T-helper 17 cell (primary cell): ENCODE measurements around the gene BCL2. TPM values are rescaled to one million over a fixed set of nuclear protein-coding genes. Genes with fewer than 3 reads are reported as not detected.

Experiments used
- ATAC-seq: fragments of 150-1000 bp; cut with Tn5 transposase; 2 replicates; pipeline ENCODE4 v1.10.0; 2021; ENCODE audit warnings: mild to moderate bottlenecking, moderate library complexity
- DNase-seq, 3 donors: peaks; one replicate each; pipeline versions ENCODE4 v3.0.0 to v3.0.0-alpha.2; 2020 to 2021
- H3K9me3 ChIP-seq: one replicate; pipeline ENCODE4 v1.7.0; 2013; ENCODE audit warnings: low read length, mild to moderate bottlenecking; ENCODE audit not compliant: control insufficient read depth, poor library complexity, severe bottlenecking
- H3K27ac Mint-ChIP-seq: one replicate; pipeline ENCODE4 v1.8.0; 2022; ENCODE audit warnings: mild to moderate bottlenecking, moderate library complexity, mixed read lengths
- H3K27me3 Mint-ChIP-seq: one replicate; pipeline ENCODE4 v1.8.0; 2022; ENCODE audit warnings: mixed read lengths
- H3K36me3 Mint-ChIP-seq: one replicate; pipeline ENCODE4 v1.8.0; 2022; ENCODE audit warnings: low read depth, mixed read lengths
- H3K4me1 Mint-ChIP-seq: one replicate; pipeline ENCODE4 v1.8.0; 2022; ENCODE audit warnings: mild to moderate bottlenecking, mixed read lengths
- H3K4me3 Mint-ChIP-seq: one replicate; pipeline ENCODE4 v1.8.0; 2022; ENCODE audit warnings: mild to moderate bottlenecking, moderate library complexity, mixed read lengths
- total RNA-seq, 4 donors: library from RNA in 2 of 4; stranded (reverse) in 2 of 4; gene quantifications; one replicate each; pipeline ENCODE4 v1.2.3 and lab custom pipeline; 2022 to 2026

BCL2 gene
- total RNA-seq, 2 donors from 2014 or later: 134 to 136 TPM

DNA sequence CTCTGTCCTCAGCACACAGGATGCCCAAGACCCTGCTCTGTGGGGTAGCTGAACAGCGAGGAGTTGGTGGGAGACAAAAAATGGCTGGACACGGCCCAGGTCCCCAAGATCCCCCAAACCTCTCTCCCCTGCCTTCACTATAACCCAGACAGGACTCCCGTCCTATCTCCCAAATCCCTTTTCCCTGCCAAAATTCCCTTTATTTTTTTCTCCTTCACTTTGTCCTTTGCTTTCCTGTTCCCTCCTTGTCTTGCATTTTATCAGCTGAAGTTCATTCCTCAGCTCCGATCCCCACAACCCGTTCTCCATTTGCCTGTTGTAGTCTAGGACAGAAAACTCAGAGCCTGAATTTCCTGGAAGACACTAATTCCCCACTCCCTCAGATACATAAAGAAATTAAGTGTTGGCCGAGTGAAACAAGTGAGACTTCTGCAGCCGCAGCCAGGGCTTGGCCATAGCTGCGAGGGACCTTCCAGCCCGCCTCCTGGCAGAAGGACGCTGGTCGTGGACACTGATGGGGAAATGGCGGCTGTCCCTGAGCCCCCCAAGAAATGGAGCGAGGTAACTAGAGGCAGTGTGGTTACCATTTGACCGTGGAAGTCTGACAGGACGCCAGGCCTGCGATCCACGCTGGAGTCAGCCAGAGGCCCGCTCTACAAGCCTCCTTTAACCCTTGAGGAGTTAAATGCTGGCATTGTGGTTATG lies 173.6 kb downstream of the BCL2 start:
- peaks cover 43% of the 10 kb centered on the region for H3K4me1 Mint-ChIP-seq
- H3K27me3 Mint-ChIP-seq: no peaks in the 10 kb centered on the region
- no peak for DNase-seq
- peaks cover 14% of the 10 kb centered on the region for H3K36me3 Mint-ChIP-seq
- H3K9me3 ChIP-seq: no peaks in the 10 kb centered on the region
- peak overlapping the region; percentile 72 for H3K4me3 Mint-ChIP-seq
- peak overlapping the region; percentile 83 for H3K27ac Mint-ChIP-seq
- ATAC-seq: no peak

DNA sequence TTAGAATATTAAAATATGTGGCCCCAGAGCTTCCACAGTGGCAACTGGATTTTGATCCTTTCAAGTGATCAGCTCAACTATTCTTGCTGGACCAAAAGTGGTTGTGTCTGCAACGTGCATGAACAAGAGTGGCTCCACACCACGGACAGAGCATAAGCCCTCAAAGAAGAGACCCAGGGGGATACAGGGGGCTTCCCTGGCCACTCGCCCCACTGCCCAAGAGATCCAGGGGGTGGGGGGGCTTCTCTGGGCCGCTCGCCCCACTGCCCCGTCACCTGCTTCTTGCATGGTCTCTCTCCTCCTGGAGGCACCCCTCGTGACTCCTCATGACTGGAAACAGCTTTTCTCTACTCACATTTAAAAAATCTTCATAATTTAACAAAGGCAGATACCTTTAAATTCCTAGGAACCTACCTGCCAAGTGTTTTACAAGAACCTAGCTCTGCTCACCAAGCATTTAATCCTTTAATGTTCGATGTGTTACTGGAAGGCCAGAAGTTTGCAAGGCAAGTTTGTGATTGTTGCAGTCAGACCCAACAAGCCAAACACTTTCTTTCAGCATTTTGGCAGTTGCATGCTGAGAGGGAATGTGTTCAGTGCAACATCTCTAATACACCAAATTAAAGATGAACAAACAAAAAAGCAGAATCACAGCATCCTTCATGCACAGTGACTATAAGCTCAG lies 174.3 kb downstream of the BCL2 start:
- Mint-ChIP-seq H3K4me3 (no peak overlapping the region), H3K27ac (peak overlapping the region; percentile 83), H3K36me3 (peaks cover 14% of the 10 kb centered on the region), H3K27me3 (no peaks in the 10 kb centered on the region), H3K4me1 (peaks cover 47% of the 10 kb centered on the region)
- ATAC-seq: no peak
- DNase-seq: no peak
- no peaks in the 10 kb centered on the region for H3K9me3 ChIP-seq

DNA sequence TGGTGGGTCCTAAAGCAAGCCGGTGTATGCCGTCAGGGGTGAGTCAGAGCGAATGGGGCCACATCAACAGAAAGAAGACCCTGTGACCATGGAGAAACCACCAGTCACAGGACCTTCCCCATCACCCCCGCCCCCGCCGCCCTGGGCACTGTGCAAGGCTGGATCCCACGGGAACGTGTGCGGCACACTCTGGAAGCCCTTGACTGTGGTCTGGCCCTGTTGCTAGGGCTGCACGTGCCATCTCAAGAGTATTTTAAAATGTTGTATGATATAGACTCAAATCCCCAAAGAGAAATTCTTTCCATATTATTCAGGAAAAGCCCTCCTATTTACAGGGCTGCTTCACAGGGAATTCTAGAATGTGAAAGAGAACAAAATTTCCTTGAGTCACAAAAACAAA lies 174.8 kb downstream of the BCL2 start:
- Mint-ChIP-seq H3K27me3 (no peaks in the 10 kb centered on the region), H3K4me1 (peaks cover 51% of the 10 kb centered on the region), H3K36me3 (peaks cover 14% of the 10 kb centered on the region), H3K27ac (peak overlapping the region; percentile 81), H3K4me3 (no peak overlapping the region)
- DNase-seq: no peak
- no peaks in the 10 kb centered on the region for H3K9me3 ChIP-seq
- no peak for ATAC-seq

DNA sequence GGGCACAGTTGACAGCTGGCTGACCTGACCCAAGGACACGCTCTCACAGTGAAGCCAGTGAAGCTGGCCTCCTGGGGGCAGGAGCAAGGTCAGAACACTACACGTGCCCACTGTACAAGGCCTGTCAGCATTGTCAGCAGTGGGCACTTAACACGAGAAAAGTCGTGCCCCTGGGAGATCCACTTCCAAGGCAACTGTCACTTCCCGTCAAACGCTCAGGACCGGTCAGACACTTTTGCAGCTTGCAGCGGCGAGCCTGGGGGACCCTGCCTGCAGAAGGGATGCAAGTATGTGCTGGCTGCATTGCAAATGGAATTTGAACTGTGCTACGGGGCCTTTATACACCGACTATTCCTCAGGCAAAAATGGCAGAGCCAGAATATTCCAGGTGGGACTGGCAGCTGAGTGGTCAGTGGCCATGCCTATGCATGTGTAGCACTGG lies 176.2 kb downstream of the BCL2 start:
- H3K9me3 ChIP-seq: no peaks in the 10 kb centered on the region
- Mint-ChIP-seq H3K4me1 (peaks cover 59% of the 10 kb centered on the region), H3K4me3 (no peak overlapping the region), H3K27me3 (no peaks in the 10 kb centered on the region), H3K36me3 (peaks cover 14% of the 10 kb centered on the region), H3K27ac (peak overlapping the region; percentile 83)
- DNase-seq: no peak
- ATAC-seq: no peak

DNA sequence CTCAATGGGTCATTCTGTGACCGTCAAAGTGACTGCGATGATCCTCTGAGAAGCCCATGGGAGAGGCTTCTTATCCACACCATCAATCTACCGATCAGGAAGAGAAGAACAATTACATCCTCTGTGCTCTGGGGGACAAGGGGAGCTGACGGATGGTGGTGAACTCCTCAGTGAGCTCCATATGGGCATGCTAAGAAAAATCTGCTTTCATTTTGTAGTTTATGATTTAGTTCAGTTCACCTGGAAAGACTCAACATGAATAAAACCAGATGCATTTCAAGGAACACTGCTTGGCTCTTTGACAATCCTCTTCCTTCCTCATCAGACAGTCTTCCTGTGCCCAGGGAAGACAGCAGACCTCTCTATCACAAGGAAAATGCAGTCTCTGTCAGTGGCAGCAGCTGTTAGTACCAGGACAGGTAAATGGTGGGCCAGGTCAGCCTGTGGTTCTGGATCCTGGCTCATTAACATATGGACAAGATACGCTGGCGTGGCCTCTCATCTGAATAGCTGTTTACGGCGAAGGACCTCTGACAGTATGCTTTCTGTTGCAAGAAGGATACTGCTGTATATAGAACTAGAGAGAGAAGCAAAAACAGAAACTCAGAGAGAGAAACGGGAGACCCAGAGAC lies 176.9 kb downstream of the BCL2 start:
- H3K36me3 Mint-ChIP-seq: peaks cover 14% of the 10 kb centered on the region
- no peak for ATAC-seq
- H3K27ac Mint-ChIP-seq: peak overlapping the region; percentile 83
- no peaks in the 10 kb centered on the region for H3K9me3 ChIP-seq
- H3K4me1 Mint-ChIP-seq: peaks cover 65% of the 10 kb centered on the region
- no peaks in the 10 kb centered on the region for H3K27me3 Mint-ChIP-seq
- no peak overlapping the region for H3K4me3 Mint-ChIP-seq
- no peak for DNase-seq

DNA sequence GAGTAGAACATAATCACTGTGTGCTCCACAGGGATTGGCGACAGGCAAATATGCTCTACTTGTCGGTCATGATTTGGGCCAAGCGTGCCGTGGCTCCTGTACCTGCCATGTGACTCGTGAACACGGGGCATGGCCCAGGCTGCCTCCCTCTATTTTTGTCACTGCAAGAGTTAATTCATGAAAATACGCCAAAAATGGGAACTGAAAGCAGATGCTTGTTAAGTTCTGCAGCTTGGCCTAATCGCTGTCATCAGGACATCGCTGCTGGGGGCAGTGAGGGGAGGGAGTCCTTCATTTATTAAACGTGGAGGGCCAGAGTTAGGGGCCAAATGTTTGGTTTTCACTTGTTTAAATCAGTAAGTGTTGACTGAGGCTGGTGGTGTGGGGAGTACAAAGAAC lies 177.8 kb downstream of the BCL2 start:
- peak overlapping the region; percentile 85 for H3K27ac Mint-ChIP-seq
- H3K4me3 Mint-ChIP-seq: peak overlapping the region; percentile 39
- peaks cover 72% of the 10 kb centered on the region for H3K4me1 Mint-ChIP-seq
- no peaks in the 10 kb centered on the region for H3K9me3 ChIP-seq
- no peak for ATAC-seq
- H3K36me3 Mint-ChIP-seq: peaks cover 14% of the 10 kb centered on the region
- H3K27me3 Mint-ChIP-seq: no peaks in the 10 kb centered on the region
- DNase-seq: no peak

DNA sequence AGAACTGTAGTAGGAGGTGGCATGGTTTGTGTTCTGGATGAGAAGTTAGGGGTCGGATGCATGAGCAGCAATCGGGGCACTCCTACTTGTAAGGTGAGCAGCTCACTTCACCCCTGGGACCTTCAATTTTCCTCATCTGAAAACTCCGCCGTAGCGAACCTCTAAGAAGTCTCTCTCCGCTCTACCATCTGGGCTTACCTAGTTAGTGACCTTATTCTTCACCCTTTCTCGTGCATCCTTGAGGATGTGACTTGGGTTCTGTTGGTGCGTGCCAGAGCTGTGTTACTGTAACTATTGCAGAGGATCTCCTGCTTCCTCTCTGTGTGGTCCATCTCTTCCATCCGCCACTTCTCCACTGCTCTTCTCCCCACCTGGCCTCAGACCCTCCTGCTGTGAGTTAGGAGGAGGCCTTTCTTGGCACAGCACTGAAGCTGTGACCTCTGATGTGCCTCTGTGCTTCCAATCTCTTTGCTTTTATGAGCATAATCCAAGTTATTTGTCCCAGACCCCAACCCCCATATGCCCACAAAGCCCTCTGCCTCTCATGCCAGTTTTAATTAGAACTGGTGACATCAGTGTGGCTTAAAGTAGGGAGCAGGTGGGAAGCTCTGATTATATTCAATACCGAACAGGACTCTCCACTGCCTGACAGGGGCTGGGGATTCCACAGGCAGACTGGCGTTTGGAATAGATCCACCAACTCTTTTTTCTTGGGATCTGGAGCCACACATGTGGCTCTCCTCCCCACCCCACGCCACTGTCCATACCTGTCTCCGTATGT lies 178.4 kb downstream of the BCL2 start:
- no peaks in the 10 kb centered on the region for H3K9me3 ChIP-seq
- Mint-ChIP-seq H3K27ac (peak overlapping the region; percentile 85), H3K36me3 (peaks cover 14% of the 10 kb centered on the region), H3K27me3 (no peaks in the 10 kb centered on the region), H3K4me1 (peaks cover 74% of the 10 kb centered on the region), H3K4me3 (no peak overlapping the region)
- ATAC-seq: no peak
- no peak for DNase-seq

DNA sequence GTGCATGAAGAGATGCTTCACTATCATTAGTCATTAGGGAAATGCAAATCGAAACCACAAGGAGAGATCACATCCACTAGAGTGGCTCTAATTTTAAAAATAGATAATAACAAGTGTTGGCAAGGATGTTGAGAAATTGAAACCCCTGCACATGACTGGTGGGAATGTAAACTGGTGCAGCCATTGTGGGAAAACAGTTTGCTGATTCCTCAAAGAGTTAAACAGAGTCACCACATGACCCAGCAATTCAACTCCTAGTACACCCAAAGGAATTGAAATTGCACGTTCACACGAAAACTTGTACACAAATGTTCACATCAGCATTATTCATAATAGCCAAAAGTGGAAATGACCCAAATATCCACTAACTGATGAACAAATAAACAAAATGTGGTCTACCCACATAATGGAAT lies 179.5 kb downstream of the BCL2 start:
- no peaks in the 10 kb centered on the region for H3K9me3 ChIP-seq
- peaks cover 11% of the 10 kb centered on the region for H3K36me3 Mint-ChIP-seq
- peaks cover 80% of the 10 kb centered on the region for H3K4me1 Mint-ChIP-seq
- H3K27ac Mint-ChIP-seq: peak overlapping the region; percentile 85
- H3K27me3 Mint-ChIP-seq: no peaks in the 10 kb centered on the region
- no peak for ATAC-seq
- DNase-seq: no peak
- no peak overlapping the region for H3K4me3 Mint-ChIP-seq

DNA sequence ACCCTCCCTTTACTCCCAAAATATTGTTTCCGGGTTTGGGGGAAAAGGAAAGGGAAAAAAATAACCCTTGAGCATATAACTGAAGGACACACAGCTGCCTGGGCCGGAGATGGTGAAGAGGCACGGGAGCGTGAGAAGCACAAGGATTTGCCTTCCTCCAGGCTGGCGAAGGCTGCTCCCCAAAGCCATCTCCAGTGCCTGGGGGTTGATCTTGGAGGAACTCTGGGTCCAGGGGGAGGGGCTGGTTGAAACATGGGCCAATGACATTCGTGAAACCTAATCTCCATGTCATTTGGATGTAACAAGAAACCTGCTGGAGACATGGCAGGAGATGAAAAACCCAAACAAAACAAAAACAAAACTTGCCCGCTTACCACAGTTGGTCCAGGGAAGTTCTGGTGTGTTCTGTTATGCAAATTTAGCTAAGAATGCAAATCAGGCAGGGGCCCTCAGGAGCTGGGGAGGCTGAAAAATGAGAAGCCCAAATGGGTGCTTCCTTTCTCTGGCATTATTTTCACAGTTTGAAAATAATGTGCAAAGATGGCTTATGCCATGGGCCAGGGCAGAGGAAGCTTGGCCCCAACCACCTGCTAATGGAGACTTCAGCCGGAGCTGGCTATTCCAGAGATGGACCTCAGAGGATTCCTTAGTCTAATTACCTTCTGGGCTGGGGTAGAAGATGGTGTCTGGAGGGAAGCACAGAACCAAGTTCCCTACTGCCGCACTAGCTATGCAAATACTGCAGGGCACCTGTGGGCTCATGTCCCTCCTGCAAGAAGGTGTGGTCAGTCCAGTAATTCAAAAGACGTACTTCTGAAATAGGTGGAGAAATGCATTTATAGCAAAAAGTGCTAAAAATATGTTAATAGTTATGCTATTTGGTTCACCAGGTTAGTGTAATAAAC lies 180.9 kb downstream of the BCL2 start:
- peaks cover 72% of the 10 kb centered on the region for H3K4me1 Mint-ChIP-seq
- peak overlapping the region; percentile 85 for H3K27ac Mint-ChIP-seq
- ATAC-seq: peak; percentile 37
- DNase-seq: no peak
- no peaks in the 10 kb centered on the region for H3K9me3 ChIP-seq
- H3K36me3 Mint-ChIP-seq: peaks cover 9% of the 10 kb centered on the region
- peak overlapping the region; percentile 90 for H3K4me3 Mint-ChIP-seq
- H3K27me3 Mint-ChIP-seq: no peaks in the 10 kb centered on the region

DNA sequence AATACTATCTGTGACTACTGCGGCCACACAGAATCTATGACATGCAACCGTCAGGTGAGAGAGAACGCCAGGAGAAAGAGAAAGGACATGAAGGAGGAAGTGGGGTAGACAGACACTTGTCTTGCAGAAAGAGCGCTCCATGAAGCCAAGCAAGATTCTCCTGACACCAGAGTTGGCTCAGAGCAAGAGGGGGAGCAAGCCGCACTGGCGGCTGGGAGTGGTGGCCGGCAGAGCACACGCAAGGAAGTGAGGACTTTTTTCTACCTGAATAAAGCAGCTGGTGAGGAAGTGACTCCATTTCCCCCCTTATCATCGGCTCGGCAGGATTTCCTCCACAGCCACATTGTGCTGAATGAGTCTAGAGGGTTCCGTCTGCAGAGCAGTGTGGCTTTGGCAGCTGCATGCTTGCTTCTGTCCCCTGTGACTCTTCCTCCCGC lies 181.6 kb downstream of the BCL2 start:
- H3K9me3 ChIP-seq: no peaks in the 10 kb centered on the region
- Mint-ChIP-seq H3K4me1 (peaks cover 66% of the 10 kb centered on the region), H3K4me3 (peak overlapping the region; percentile 90), H3K27ac (peak overlapping the region; percentile 85), H3K27me3 (no peaks in the 10 kb centered on the region), H3K36me3 (peaks cover 8% of the 10 kb centered on the region)
- DNase-seq (peak in 2 of 3 donors; percentile 32 to 55), ATAC-seq (peak; percentile 90)

DNA sequence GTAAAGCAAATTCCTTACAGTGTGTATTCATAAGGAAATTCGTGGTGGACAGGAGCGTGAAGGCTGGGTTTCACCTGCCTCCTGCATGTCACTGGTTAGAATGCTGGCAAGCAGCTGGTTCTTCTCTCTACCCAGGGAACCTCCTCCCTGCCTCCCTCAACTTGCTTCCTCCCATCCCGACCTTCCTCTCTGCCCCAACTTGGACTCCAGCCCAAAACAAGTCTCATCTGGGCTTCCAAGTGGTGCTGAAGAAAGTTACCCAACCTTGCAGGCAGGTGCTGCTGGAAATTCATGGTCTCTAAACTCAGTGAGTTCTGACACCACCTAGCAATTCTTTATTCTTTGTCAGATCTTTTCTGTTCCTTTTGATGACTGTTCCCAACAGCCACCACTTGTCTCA lies 184.5 kb downstream of the BCL2 start:
- Mint-ChIP-seq H3K36me3 (no peaks in the 10 kb centered on the region), H3K4me3 (no peak overlapping the region), H3K27ac (peak overlapping the region; percentile 85), H3K27me3 (no peaks in the 10 kb centered on the region), H3K4me1 (peaks cover 57% of the 10 kb centered on the region)
- DNase-seq (no peak), ATAC-seq (no peak)
- no peaks in the 10 kb centered on the region for H3K9me3 ChIP-seq

DNA sequence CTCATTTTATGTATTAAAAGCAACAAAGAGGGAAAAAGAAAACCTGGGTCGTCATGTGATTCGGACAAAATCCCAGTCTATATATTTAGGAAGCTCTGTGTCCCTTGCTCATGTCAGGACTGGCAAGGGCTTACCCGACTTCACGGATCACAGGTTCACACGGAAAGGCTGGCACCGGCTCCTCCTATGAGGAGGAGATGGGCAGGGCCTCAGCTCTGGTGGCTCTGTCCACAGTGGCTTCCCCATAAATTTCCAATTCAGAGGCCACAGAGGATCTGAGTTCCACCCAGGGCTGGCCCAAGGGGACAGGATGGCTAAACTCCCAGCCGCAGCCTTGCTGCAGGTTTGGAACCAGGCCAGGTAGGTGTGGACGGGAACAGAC lies 186.8 kb downstream of the BCL2 start:
- DNase-seq: no peak
- Mint-ChIP-seq H3K36me3 (peaks cover 4% of the 10 kb centered on the region), H3K4me3 (no peak overlapping the region), H3K27me3 (no peaks in the 10 kb centered on the region), H3K27ac (peak overlapping the region; percentile 57), H3K4me1 (peaks cover 41% of the 10 kb centered on the region)
- no peaks in the 10 kb centered on the region for H3K9me3 ChIP-seq
- no peak for ATAC-seq
